CD14-positive monocyte (primary cell): ENCODE data around the gene POLE. TPM values are rescaled to one million over a fixed set of nuclear protein-coding genes. Genes with fewer than 3 reads are reported as not detected.
A peak's percentile ranks its signal among the peaks of the same experiment; 100 is the strongest.
"Not testable (repeated sequence)": the region's sequence is repeated elsewhere in the genome, so short reads cannot be mapped to it uniquely, and the experiment has no call there.

ENCODE experiments used
- DNase-seq, 3 donors: peaks; one replicate each; pipeline ENCODE4 v3.0.0-alpha.2; 2011 to 2022
- H2AFZ ChIP-seq: 2 replicates; pipeline ENCODE4 v1.6.0; 2012; ENCODE audit warnings: mild to moderate bottlenecking, low read depth, low read length, inconsistent platforms; ENCODE audit not compliant: insufficient read depth, poor library complexity, severe bottlenecking
- H3K27ac ChIP-seq, 2 donors: 1 replicate in 1 of 2; 2 replicates in 1 of 2; pipeline ENCODE4 v1.5.1; 2012 to 2013; ENCODE audit warnings: low read length in 2 of 2, control low read depth in 1 of 2, inconsistent platforms in 1 of 2, low read depth in 1 of 2, mild to moderate bottlenecking in 1 of 2
- H3K27me3 ChIP-seq, 2 donors: one replicate each; pipeline versions ENCODE4 v1.6.0 to v1.6.1; 2011 to 2013; ENCODE audit warnings: low read length in 2 of 2; ENCODE audit not compliant: control insufficient read depth in 2 of 2, insufficient read depth in 2 of 2
- H3K36me3 ChIP-seq, 2 donors: replicated peaks in 1 of 2; 1 replicate in 1 of 2; 2 replicates in 1 of 2; pipeline versions ENCODE4 v1.5.1 to v1.6.1; 2012 to 2013; ENCODE audit warnings: low read length in 2 of 2, control low read depth in 1 of 2, inconsistent platforms in 1 of 2, mild to moderate bottlenecking in 1 of 2; ENCODE audit not compliant: insufficient read depth in 2 of 2, control insufficient read depth in 1 of 2
- H3K4me1 ChIP-seq, 2 donors: 1 replicate in 1 of 2; 2 replicates in 1 of 2; pipeline versions ENCODE4 v1.5.1 to v1.6.1; 2012 to 2013; ENCODE audit warnings: low read length in 2 of 2, control low read depth in 1 of 2, inconsistent platforms in 1 of 2, mild to moderate bottlenecking in 1 of 2, moderate library complexity in 1 of 2; ENCODE audit not compliant: insufficient read depth in 2 of 2, control insufficient read depth in 1 of 2
- H3K4me2 ChIP-seq: replicated peaks from 2 replicates; pipeline ENCODE3; 2012; ENCODE audit warnings: low read length, moderate library complexity, mild to moderate bottlenecking; ENCODE audit not compliant: poor library complexity, severe bottlenecking; ENCODE audit errors: extremely low read depth
- H3K4me3 ChIP-seq, 3 experiments: fragments of 200-600 bp in 1 of 3; sonication (generic) in 1 of 3; replicated peaks in 1 of 3; 1 replicate in 2 of 3; 2 replicates in 1 of 3; pipeline ENCODE4 v1.5.1; 2011 to 2013; ENCODE audit warnings: low read length in 3 of 3, mild to moderate bottlenecking in 3 of 3, control low read depth in 2 of 3, low read depth in 2 of 3, inconsistent platforms in 1 of 3, moderate library complexity in 1 of 3
- H3K79me2 ChIP-seq: 2 replicates; pipeline ENCODE4 v1.6.0; 2012; ENCODE audit warnings: mild to moderate bottlenecking, control low read depth, inconsistent platforms, low read length, moderate library complexity; ENCODE audit not compliant: insufficient read depth
- H3K9ac ChIP-seq: 2 replicates; pipeline ENCODE4 v1.6.0; 2017; ENCODE audit warnings: low read length, mild to moderate bottlenecking; ENCODE audit not compliant: insufficient read depth, poor library complexity, severe bottlenecking
- H3K9me3 ChIP-seq, 2 donors: replicated peaks in 1 of 2; 1 replicate in 1 of 2; 2 replicates in 1 of 2; pipeline versions ENCODE4 v1.5.1 to v1.6.1; 2012 to 2013; ENCODE audit warnings: low read length in 2 of 2, control low read depth in 1 of 2; ENCODE audit not compliant: control insufficient read depth in 1 of 2, insufficient read depth in 1 of 2
- H4K20me1 ChIP-seq: 2 replicates; pipeline ENCODE4 v1.6.0; 2012; ENCODE audit warnings: mild to moderate bottlenecking, low read length, control low read depth, moderate library complexity; ENCODE audit not compliant: insufficient read depth
- H3K27ac Mint-ChIP-seq, 7 donors: one replicate each; pipeline ENCODE4 v1.8.0; 2020; ENCODE audit warnings: mild to moderate bottlenecking in 7 of 7, mixed read lengths in 7 of 7, moderate library complexity in 6 of 7, inconsistent platforms in 2 of 7
- H3K27me3 Mint-ChIP-seq, 3 donors: one replicate each; pipeline ENCODE4 v1.8.0; 2021 to 2022; ENCODE audit warnings: low read depth in 3 of 3, mild to moderate bottlenecking in 3 of 3, mixed read lengths in 3 of 3, moderate library complexity in 3 of 3, inconsistent platforms in 1 of 3
- H3K36me3 Mint-ChIP-seq, 2 donors: one replicate each; pipeline ENCODE4 v1.8.0; 2020; ENCODE audit warnings: mixed read lengths in 2 of 2, inconsistent platforms in 1 of 2, mild to moderate bottlenecking in 1 of 2
- H3K4me1 Mint-ChIP-seq: one replicate; pipeline ENCODE4 v1.8.0; 2020; ENCODE audit warnings: mild to moderate bottlenecking, mixed read lengths
- H3K4me3 Mint-ChIP-seq, 2 donors: one replicate each; pipeline ENCODE4 v1.8.0; 2020; ENCODE audit warnings: mild to moderate bottlenecking in 2 of 2, mixed read lengths in 2 of 2, moderate library complexity in 1 of 2
- H3K9me3 Mint-ChIP-seq, 7 donors: one replicate each; pipeline ENCODE4 v1.8.0; 2020 to 2022; ENCODE audit warnings: mixed read lengths in 7 of 7, mild to moderate bottlenecking in 6 of 7, moderate library complexity in 6 of 7, inconsistent platforms in 2 of 7
- CTCF ChIP-seq: fragments of 200-600 bp; IDR thresholded peaks from one replicate; pipeline ENCODE4 v1.8.0; 2022; ENCODE audit warnings: antibody characterized with exemption, mild to moderate bottlenecking
- WGBS: methylation state at CpG from one replicate; pipeline ENCODE4 v1.1.5; 2013; ENCODE audit warnings: missing lambda C conversion rate; ENCODE audit not compliant: insufficient coverage; 5-methylcytosine and 5-hydroxymethylcytosine counted together
- intact Hi-C, 2 donors: fragments of 100-400 bp; cut with micrococcal nuclease; formaldehyde crosslinking; loops; one replicate each; pipeline versions ENCODE4 v1.15.0 to v1.15.1; 2023
- polyA plus RNA-seq, 3 donors: library from polyadenylated mRNA; depleted of rRNA in 1 of 3; unstranded in 2 of 3; stranded (reverse) in 1 of 3; fragments of 300-500 nt in 2 of 3; fragments of >200 nt in 1 of 3; fragmentation: Illumina TruSeq in 2 of 3; gene quantifications; 1 replicate in 2 of 3; 2 replicates in 1 of 3; pipeline ENCODE4 v1.2.3, GENCODE V29; 2012 to 2021

The POLE gene
- polyA plus RNA-seq, 3 donors, result 1.00 to 24.2 (median 2.2) TPM

GRCh38 chr12:132698341-132698740 is 11.2 kb upstream of the POLE start:
- Histone ChIP-seq H3K9ac (peak overlapping the region; percentile 15), H3K27me3 (no peaks in the 10 kb centered on the region), H3K4me1 (peaks cover 0 to 3% of the 10 kb centered on the region in 2 donors), H3K79me2 (no peaks in the 10 kb centered on the region), H3K9me3 (no peaks in the 10 kb centered on the region), H3K4me2 (no peak overlapping the region), H3K4me3 (no peak overlapping the region), H4K20me1 (no peaks in the 10 kb centered on the region), H3K27ac (peak overlapping the region in 1 of 2 donors; percentile 53), H3K36me3 (peaks cover 0 to 6% of the 10 kb centered on the region in 2 donors), H2AFZ (no peak overlapping the region)
- Mint-ChIP-seq H3K4me3 (no peak overlapping the region), H3K27ac (peak overlapping the region in 2 of 7 donors; percentile 34 to 80), H3K4me1 (peaks cover 7% of the 10 kb centered on the region), H3K9me3 (no peaks in the 10 kb centered on the region), H3K36me3 (peaks cover 11 to 34% of the 10 kb centered on the region in 2 donors), H3K27me3 (peaks cover 0 to 1% (median 0%) of the 10 kb centered on the region in 3 donors)
- WGBS, result 58% methylated on average over 4 of the region's 5 CpGs
- TF ChIP-seq CTCF, result no peak
- no peak for DNase-seq
- intact Hi-C loops, result no loop called here

GRCh38 chr12:132695431-132695830 is 8.3 kb upstream of the POLE start:
- H3K9me3 ChIP-seq, result no peaks in the 10 kb centered on the region
- H3K4me3 ChIP-seq, result no peak overlapping the region
- H3K79me2 ChIP-seq, result no peaks in the 10 kb centered on the region
- H3K36me3 Mint-ChIP-seq, result peaks cover 7 to 28% of the 10 kb centered on the region in 2 donors
- no peak overlapping the region for H2AFZ ChIP-seq
- peak overlapping the region in 1 of 7 donors; percentile 51 for H3K27ac Mint-ChIP-seq
- no peak overlapping the region for H3K9ac ChIP-seq
- no peaks in the 10 kb centered on the region for H3K27me3 ChIP-seq
- intact Hi-C loops, result no loop called here
- H3K4me1 ChIP-seq, result peaks cover 0 to 3% of the 10 kb centered on the region in 2 donors
- 94% methylated on average over 10 of the region's 12 CpGs for WGBS
- H3K4me3 Mint-ChIP-seq, result no peak overlapping the region
- H3K4me2 ChIP-seq, result no peak overlapping the region
- TF ChIP-seq CTCF, result no peak
- peaks cover 7% of the 10 kb centered on the region for H3K4me1 Mint-ChIP-seq
- no peaks in the 10 kb centered on the region for H4K20me1 ChIP-seq
- H3K9me3 Mint-ChIP-seq, result no peaks in the 10 kb centered on the region
- peaks cover 0 to 6% of the 10 kb centered on the region in 2 donors for H3K36me3 ChIP-seq
- no peak for DNase-seq
- H3K27ac ChIP-seq, result no peak overlapping the region
- peaks cover 1 to 2% (median 2%) of the 10 kb centered on the region in 3 donors for H3K27me3 Mint-ChIP-seq

GRCh38 chr12:132694888-132695287 is 7.7 kb upstream of the POLE start:
- H3K79me2 ChIP-seq, H3K27me3 ChIP-seq, H3K9me3 ChIP-seq, H3K27ac ChIP-seq, H2AFZ ChIP-seq, H3K4me3 ChIP-seq, H3K27me3 Mint-ChIP-seq, H3K36me3 ChIP-seq, H3K4me1 ChIP-seq, H3K4me1 Mint-ChIP-seq, H3K4me3 Mint-ChIP-seq, intact Hi-C loops, H3K27ac Mint-ChIP-seq, DNase-seq, H3K4me2 ChIP-seq, H3K9ac ChIP-seq, H4K20me1 ChIP-seq, H3K9me3 Mint-ChIP-seq: not testable (repeated sequence)
- H3K36me3 Mint-ChIP-seq, result peaks cover 4 to 26% of the 10 kb centered on the region in 2 donors
- 100% methylated on average over 2 of the region's 3 CpGs for WGBS
